Cerebellar nuclear complex (tissue), 1 donor: Measurements from ENCODE around the gene ABCC6.
"Not testable (repeated sequence)": the region's sequence is repeated elsewhere in the genome, so short reads cannot be mapped to it uniquely, and the experiment has no call there.

Experiments used
- DNase-seq, 2 experiments: peaks; one replicate each; lab custom pipeline; 2025; lab: John Stamatoyannopoulos, UW

ABCC6 gene

GRCh38 chr16:16190546-16190945, 32.7 kb downstream of the ABCC6 start:
- no peak for DNase-seq

GRCh38 chr16:16189842-16190241, 33.5 kb downstream of the ABCC6 start:
- no peak for DNase-seq

GRCh38 chr16:16188827-16189226, 34.5 kb downstream of the ABCC6 start:
- no peak for DNase-seq

DNA sequence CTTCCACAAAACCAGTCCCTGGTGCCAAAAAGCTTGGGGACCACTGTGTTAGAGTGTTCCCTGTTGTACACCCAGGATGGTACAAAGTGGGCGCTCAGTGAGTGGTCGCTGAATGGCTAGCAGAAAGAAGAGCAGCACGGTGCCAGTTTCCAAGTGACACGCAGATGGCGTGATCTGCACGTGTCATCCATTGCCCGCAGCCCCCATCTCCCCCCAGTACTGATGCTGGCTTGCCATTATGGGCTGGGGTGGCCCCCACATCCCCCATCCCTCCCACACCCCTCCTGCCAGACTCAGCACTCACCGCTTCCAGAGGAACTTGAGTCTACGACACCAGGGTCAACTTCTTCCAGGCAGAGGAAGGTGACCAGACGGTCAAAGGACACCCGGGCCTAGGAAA, 36.5 kb downstream of the ABCC6 start:
- no peak for DNase-seq

- DNase-seq = no peak
Measured at GRCh38 chr16:16185095-16185494, 38.2 kb downstream of the ABCC6 start.

DNA sequence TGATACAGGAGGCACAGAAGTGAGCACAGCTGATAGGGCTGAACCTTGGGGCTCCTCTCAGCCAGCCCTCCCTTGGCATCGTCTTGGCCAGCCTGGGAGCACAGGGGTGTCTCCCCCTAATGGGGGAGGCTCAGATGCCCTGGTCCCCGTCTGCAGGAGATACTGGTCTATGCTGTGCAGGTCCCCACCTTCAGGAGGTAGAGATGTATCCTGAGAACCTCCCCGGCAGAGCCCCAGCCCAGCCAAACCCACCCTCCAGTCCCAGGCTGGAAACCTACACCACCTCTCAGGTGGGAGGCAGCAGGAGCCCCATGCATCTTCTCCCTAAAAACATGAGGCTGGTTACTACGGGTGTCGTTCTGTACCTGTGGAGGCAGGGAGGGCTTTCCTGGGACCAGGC, 38.7 kb downstream of the ABCC6 start:
- no peak for DNase-seq

DNA sequence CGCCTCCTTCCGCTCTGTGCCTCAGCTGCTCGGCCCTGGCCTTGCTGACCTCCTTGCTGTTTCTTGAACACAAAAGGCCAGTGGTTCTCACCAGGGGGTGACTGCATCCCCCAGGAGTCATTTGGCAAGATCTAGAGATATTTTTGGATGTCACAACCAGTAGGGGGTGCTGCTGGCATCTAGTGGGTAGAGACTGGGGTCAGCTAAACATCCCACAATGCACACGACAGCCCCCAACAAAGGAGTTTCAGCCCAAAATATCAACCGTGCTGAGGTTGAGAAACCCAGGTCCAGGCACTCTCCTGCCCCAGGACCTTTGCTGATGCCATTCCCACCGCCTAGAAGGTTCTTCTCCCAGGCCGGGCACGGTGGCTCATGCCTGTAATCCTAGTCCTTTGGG, 39.7 kb downstream of the ABCC6 start:
- no peak for DNase-seq

- DNase-seq = no peak
Measured at GRCh38 chr16:16182918-16183317, 40.4 kb downstream of the ABCC6 start.

GRCh38 chr16:16181748-16182147, 41.5 kb downstream of the ABCC6 start:
- not testable (repeated sequence) for DNase-seq

GRCh38 chr16:16178455-16179162, 44.7 kb downstream of the ABCC6 start:
- DNase-seq = no peak

DNA sequence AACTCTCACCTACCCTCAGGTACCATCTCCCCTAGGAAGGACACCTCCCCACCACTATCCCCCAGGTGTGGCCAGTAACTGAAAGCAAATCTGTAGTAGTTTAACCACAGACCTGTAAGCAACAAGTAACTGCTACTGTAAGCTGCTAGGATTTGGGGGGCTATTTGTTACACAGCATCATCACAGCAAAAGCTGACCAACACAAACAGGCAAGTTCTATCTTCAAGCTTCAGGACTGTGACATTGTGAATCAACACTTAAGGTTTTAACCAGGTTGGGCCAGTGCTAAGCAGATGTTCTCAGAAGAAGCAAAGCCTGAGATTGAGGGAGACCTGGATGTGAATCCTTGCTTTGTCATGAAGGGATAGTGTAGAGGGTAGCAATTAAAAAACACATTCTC, 47.0 kb downstream of the ABCC6 start:
- DNase-seq = no peak

DNA sequence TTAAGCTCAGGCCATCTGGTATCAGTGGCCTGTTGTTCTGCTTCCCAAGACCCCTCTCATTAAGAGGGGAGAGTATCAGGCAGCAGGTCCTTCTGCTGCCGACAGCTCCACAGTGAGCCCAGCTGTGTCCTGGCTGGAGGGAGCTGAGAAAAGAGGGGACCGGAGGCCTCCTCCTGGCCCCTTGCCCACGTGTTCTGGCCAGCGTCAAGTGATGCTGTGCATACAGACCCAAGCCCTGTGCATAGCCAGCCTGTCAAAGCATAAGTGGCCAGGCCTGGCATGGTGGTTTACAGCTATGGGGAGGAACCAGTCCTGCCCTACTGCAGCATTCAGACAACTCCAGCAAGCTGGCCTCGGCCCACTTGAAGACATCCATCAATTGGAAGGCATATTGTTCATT, 48.0 kb downstream of the ABCC6 start:
- no peak for DNase-seq

DNA sequence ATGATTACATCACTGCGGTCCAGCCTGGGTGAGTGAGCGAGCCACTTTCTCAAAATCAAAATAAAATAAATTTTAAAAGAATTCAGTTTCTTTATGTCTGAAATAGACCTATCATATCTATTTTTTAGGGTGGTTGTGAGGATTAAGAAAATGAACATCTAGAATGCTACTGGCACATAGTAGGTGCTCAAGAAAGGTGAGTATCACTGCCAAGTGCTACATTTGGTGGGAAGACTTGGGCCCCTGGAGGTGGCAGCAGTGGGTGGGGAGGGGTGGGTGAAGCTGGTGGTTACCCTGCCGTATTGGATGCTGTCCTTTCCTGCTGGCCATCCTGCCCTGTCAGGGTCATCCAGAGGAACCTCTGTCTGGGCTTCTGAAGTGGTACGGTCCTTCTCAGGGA, 50.3 kb downstream of the ABCC6 start:
- no peak for DNase-seq

GRCh38 chr16:16171332-16171919, 51.9 kb downstream of the ABCC6 start:
- DNase-seq = no peak

GRCh38 chr16:16169615-16170014, 53.7 kb downstream of the ABCC6 start:
- no peak for DNase-seq

DNA sequence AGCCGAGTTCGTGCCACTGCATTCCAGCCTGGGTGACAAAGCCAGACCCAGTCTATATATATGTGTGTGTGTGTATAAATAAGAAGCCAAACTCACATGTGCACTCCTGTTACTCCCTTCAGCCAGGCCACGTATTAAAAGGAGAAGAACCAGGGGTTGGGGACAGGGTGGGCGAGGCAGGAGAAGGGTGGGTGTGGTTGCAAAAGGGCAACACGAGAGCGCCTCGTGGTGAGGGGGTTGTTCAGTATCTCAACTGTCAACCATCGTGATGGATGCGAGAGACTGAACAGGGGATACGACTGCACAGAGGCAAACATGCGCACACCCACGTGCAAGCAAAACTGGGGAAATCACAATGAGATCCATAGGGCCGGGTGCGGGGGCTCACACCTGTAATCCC, 54.9 kb downstream of the ABCC6 start:
- DNase-seq = no peak

DNA sequence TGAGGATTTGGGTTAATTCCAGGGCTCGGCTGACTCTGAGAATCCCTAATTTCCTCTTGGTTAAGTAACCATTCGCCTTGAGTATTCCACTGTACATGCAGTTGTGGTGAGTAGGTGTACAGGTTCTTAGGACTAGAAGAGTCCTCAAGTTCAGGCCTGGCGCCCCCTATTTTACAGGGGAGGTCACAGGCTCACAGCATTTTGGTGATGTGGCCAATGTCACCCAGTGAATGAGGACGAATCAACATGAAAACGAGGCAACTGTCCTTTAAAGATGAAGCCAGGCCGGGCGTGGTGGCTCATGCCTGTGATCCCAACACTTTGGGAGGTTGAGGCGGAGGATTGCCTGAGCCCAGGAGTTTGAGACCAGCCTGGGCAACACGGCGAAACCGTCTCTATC, 55.4 kb downstream of the ABCC6 start:
- DNase-seq = no peak

DNA sequence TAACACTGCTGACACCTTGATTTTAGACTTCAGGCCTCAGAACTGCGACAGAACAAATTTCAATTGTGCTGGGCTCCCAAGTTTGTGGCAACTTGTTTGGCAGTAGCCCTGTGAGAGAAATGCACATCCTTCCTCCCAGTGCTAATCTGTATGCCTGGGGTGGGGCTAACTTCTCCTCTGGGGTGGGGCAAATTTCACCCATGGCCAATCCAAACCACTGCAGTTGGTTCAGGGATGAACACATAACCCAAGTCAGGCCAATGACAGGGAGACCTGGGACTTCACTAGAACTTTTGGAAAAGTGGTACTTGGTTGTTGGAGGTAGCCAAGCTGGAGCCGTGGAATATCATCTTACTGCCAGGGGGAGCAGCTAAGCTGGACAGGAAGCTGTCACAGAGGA, 56.3 kb downstream of the ABCC6 start:
- DNase-seq = no peak

GRCh38 chr16:16166085-16166484, 57.2 kb downstream of the ABCC6 start:
- no peak for DNase-seq

DNA sequence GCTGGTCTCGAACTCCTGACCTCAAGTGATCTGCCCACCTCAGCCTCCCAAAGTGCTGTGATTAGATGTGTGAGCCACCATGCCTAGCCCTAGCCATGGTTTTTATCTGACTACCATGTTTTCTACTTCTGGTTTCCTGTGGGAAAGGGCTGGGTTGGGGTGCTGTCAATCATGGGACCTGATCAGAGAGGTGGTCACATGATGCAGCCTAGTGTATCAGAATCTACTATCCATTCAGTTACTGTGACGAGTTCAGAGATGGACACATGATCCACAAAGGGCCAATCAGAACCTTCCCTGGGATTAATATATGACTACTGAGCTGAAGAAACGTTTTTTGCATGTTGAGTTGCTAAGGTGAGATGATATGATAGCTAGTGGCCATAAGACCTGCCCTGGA, 59.1 kb downstream of the ABCC6 start:
- DNase-seq = no peak

- DNase-seq = no peak
Measured at GRCh38 chr16:16163571-16163970, 59.7 kb downstream of the ABCC6 start.

GRCh38 chr16:16163109-16163508, 60.2 kb downstream of the ABCC6 start:
- DNase-seq = no peak

- DNase-seq = no peak
Measured at GRCh38 chr16:16162591-16162990, 60.7 kb downstream of the ABCC6 start.

GRCh38 chr16:16161840-16162239, 61.5 kb downstream of the ABCC6 start:
- not testable (repeated sequence) for DNase-seq
